Right atrium auricular region (tissue), 2 donors: ENCODE data around the gene ITPR2. TPM values are rescaled to one million over a fixed set of nuclear protein-coding genes. Genes with fewer than 3 reads are reported as not detected.

Source experiments
- DNase-seq: peaks from one replicate; pipeline ENCODE4 v3.0.0-alpha.2; 2019; ENCODE audit warnings: low spot score
- H3K27ac ChIP-seq, 2 donors: fragments of 200-600 bp; sonication (generic); 1 replicate in 1 of 2; 2 replicates in 1 of 2; pipeline ENCODE4 v1.5.1; 2016 to 2019
- H3K27me3 ChIP-seq, 2 donors: fragments of 200-600 bp; sonication (generic); one replicate each; pipeline versions ENCODE4 v1.5.1 to v1.6.0; 2017 to 2019
- H3K36me3 ChIP-seq: fragments of 200-600 bp; sonication (generic); one replicate; pipeline ENCODE4 v1.5.1; 2016
- H3K4me1 ChIP-seq, 2 donors: fragments of 200-600 bp; sonication (generic); one replicate each; pipeline versions ENCODE4 v1.5.1 to v1.6.0; 2017 to 2019
- H3K4me3 ChIP-seq, 2 donors: fragments of 200-600 bp; sonication (generic); 1 replicate in 1 of 2; 2 replicates in 1 of 2; pipeline ENCODE4 v1.5.1; 2017 to 2019; ENCODE audit warnings: mild to moderate bottlenecking in 1 of 2, moderate library complexity in 1 of 2
- H3K9me3 ChIP-seq, 2 donors: fragments of 200-600 bp; sonication (generic); one replicate each; pipeline ENCODE4 v1.5.1; 2019
- total RNA-seq, 2 donors: library from RNA; depleted of rRNA; stranded (reverse); fragments of >200 nt; gene quantifications; one replicate each; pipeline ENCODE4 v1.1.0, GENCODE V29; 2016
- TF ChIP-seq, protein P1 (sequence below), 2 donors: fragments of 200-600 bp; sonication (generic); IDR thresholded peaks; one replicate each; pipeline ENCODE4 v1.5.1; 2019; ENCODE audit warnings: antibody characterized with exemption in 2 of 2

Gene ITPR2
- total RNA-seq, 2 donors from 2014 or later: 13.0 to 20.7 TPM

DNA sequence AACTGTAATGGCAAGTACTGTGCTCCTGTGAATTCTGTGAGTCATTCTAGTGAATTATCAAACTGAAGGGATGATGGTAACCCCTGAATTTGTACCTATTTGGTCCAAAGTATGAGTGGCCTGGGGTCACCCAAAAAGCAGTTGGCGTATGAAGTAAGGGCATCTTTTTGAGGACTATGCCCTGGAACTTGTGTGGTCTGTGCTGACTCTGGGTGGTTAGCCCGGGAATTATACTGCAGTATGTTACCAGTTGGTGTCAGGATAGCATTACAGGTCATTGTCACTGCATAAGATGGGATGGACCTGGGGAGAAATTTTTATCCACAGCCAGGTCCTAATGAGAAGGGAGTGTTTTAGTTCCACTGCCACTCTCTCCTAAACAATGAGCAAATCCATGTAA lies 462.9 kb downstream of the ITPR2 start:
- H3K4me1 ChIP-seq: peaks cover 0 to 9% of the 10 kb centered on the region in 2 donors
- H3K9me3 ChIP-seq: no peaks in the 10 kb centered on the region
- H3K4me3 ChIP-seq: no peak overlapping the region
- H3K27me3 ChIP-seq: no peaks in the 10 kb centered on the region
- no peak for DNase-seq
- no peaks in the 10 kb centered on the region for H3K36me3 ChIP-seq
- no peak overlapping the region for H3K27ac ChIP-seq
- TF ChIP-seq, protein P1, sequence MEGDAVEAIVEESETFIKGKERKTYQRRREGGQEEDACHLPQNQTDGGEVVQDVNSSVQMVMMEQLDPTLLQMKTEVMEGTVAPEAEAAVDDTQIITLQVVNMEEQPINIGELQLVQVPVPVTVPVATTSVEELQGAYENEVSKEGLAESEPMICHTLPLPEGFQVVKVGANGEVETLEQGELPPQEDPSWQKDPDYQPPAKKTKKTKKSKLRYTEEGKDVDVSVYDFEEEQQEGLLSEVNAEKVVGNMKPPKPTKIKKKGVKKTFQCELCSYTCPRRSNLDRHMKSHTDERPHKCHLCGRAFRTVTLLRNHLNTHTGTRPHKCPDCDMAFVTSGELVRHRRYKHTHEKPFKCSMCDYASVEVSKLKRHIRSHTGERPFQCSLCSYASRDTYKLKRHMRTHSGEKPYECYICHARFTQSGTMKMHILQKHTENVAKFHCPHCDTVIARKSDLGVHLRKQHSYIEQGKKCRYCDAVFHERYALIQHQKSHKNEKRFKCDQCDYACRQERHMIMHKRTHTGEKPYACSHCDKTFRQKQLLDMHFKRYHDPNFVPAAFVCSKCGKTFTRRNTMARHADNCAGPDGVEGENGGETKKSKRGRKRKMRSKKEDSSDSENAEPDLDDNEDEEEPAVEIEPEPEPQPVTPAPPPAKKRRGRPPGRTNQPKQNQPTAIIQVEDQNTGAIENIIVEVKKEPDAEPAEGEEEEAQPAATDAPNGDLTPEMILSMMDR (IDR thresholded peaks at IDR 0.05): no peak

DNA sequence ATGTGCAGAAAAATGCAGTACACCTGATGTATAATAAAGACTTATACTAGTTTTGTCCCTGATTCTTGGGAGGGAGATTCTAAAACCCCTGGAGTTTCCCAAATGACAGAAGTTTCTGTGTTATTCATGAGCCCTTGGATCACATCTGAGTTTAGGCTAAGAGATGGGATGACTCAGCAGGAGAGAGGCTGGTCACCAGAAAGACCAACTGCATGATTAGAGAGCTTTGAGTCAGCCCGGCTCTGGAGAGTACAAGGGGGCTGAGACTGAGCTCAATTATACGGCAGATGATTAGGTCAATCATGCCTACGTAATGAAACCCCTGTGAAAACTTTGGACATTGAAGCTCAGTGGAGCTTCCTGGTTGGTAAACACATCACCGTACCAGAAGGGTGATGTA lies 463.4 kb downstream of the ITPR2 start:
- TF ChIP-seq, protein P1 (IDR thresholded peaks at IDR 0.05): no peak
- Histone ChIP-seq H3K4me3 (no peak overlapping the region), H3K9me3 (no peaks in the 10 kb centered on the region), H3K4me1 (peaks cover 0 to 9% of the 10 kb centered on the region in 2 donors), H3K36me3 (no peaks in the 10 kb centered on the region), H3K27ac (no peak overlapping the region), H3K27me3 (no peaks in the 10 kb centered on the region)
- no peak for DNase-seq

DNA sequence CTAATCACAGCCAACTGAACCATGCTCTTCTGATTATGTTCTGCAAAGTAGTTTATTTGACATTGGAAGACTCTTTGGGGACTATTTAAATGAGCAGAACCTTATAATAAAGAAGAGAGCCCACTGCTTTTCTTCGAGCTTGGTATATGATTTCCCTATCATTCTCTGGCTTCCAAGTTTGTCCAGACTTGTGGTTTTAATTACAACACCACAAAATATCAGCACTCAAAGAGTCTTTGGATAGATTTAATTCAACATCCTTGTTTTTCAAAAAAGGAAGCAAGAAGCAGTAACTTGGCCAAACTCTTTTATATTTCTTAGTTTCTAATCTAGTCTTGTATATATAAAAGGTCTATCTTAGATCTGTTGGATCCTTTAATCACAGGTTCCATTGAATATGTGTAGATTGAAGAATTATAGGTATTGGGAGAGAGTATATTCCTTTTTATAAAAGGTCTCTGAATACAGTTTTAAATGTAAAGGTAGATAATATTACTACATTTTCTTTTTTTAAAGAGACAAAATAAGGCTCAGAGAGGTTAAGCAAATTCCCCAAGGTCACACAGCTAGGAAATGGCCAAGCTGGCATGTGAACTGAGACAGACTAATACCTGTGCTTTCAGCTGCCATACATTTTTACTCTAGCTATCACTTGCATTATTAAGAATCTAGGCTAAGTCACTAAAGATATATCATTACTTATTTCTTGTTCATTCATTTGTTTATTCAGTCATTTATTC lies 464.8 kb downstream of the ITPR2 start:
- TF ChIP-seq, protein P1 (IDR thresholded peaks at IDR 0.05): no peak
- Histone ChIP-seq H3K9me3 (no peaks in the 10 kb centered on the region), H3K27me3 (no peaks in the 10 kb centered on the region), H3K27ac (no peak overlapping the region), H3K36me3 (no peaks in the 10 kb centered on the region), H3K4me1 (peaks cover 0 to 9% of the 10 kb centered on the region in 2 donors), H3K4me3 (no peak overlapping the region)
- DNase-seq: no peak

DNA sequence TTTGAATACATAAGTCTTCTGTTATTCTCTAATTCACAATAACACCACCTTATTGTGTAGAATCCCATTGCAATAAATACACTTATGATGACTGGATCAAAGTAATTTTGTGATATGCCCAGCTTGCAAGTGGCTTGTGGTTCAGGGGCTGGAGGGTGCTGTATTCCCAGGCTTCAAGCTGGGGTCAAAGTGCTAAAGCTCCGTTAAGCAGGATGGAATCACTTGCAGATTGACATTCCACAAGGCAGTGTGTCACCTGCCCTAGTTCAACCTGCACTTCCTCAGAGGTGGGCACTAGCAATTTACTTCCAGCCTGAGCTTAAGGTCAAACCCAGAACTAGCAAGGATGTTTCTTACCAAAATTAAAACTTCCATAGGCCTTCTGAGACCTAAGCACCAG lies 471.0 kb downstream of the ITPR2 start:
- Histone ChIP-seq H3K36me3 (no peaks in the 10 kb centered on the region), H3K4me3 (no peak overlapping the region), H3K9me3 (no peaks in the 10 kb centered on the region), H3K27ac (no peak overlapping the region), H3K27me3 (no peaks in the 10 kb centered on the region), H3K4me1 (no peaks in the 10 kb centered on the region)
- no peak for DNase-seq
- TF ChIP-seq, protein P1 (IDR thresholded peaks at IDR 0.05): no peak

DNA sequence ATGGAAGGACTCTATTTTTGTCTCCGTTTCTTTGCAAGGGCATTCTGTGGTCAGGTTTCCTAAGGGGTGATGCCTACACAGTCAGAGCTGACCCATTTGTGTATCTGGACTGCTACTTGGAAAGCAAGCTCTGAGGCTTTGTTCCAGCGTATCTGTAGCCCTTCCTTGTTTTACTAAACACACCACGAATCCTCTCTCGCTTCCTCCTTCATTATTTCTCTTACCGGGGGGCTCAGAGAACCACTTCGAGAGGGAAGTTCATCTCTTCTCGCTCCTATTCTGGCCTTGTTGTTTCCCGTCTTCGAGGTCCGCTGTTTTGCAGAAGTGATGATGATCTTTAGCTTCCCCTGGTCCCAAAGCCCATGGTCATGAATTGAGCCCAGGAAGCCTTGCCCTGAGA lies 472.9 kb downstream of the ITPR2 start:
- H3K27ac ChIP-seq: no peak overlapping the region
- no peak overlapping the region for H3K4me3 ChIP-seq
- DNase-seq: no peak
- H3K36me3 ChIP-seq: no peaks in the 10 kb centered on the region
- no peaks in the 10 kb centered on the region for H3K4me1 ChIP-seq
- no peaks in the 10 kb centered on the region for H3K27me3 ChIP-seq
- TF ChIP-seq, protein P1 (IDR thresholded peaks at IDR 0.05): no peak
- H3K9me3 ChIP-seq: no peaks in the 10 kb centered on the region

DNA sequence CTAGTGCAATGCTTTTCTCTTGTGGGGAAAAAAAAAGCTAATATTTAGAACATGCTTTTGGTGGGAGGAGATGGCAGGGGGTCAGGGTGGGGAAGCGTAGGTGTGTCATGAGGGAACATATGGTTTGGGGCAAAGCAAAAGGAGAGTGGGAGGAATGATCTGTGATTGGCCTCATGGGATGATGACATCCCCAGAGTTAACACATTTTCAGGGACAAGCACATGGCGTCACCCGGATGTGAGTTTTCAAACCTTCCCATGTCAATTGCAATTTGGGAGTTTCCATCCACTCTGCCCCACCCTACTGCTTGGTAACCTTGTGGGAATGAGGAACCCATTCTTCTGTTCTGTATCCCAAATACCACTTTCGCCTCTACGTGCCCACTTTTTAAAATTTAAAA lies 473.4 kb downstream of the ITPR2 start:
- H3K9me3 ChIP-seq: no peaks in the 10 kb centered on the region

More for the DNA sequence above, 473.4 kb downstream of the ITPR2 start:
- Histone ChIP-seq H3K4me1 (no peaks in the 10 kb centered on the region), H3K36me3 (no peaks in the 10 kb centered on the region), H3K4me3 (no peak overlapping the region), H3K27me3 (no peaks in the 10 kb centered on the region), H3K27ac (no peak overlapping the region)
- no peak for DNase-seq
- TF ChIP-seq, protein P1 (IDR thresholded peaks at IDR 0.05): no peak
